ENCODE measurements around the gene PCYT1A. TPM values are rescaled to one million over a fixed set of nuclear protein-coding genes. Genes with fewer than 3 reads are reported as not detected.

The PCYT1A gene
- polyA plus RNA-seq, 4 donors: 43.4 to 92.8 (median 47.9) TPM

Other genes starting within 250 kb of the PCYT1A start
- 100 to 1,000 TPM in 1 of 4 donors, 10 to 100 TPM in 3; 12.7 to 108 (median 50.4) TPM for gene TFRC, start 205.6 kb downstream of the PCYT1A start, polyA plus RNA-seq
- under 1 TPM in 2 of 4 donors, not detected in 2; 0.22 to 0.40 TPM for gene ZDHHC19, start 76.3 kb downstream of the PCYT1A start, polyA plus RNA-seq
- 100 to 1,000 TPM in 2 of 4 donors, 10 to 100 TPM in 2; 25.0 to 143 (median 72.4) TPM for gene SLC51A, start 71.2 kb downstream of the PCYT1A start, polyA plus RNA-seq
- gene DYNLT2B, start 30.5 kb upstream of the PCYT1A start, polyA plus RNA-seq: 10 to 100 TPM in 2 of 4 donors, 1 to 10 TPM in 2; 4.0 to 12.2 (median 8.2) TPM
- under 1 TPM in 1 of 4 donors, not detected in 3; 0.06 TPM for gene TM4SF19, start 50.7 kb upstream of the PCYT1A start, polyA plus RNA-seq
- gene UBXN7, start 144.7 kb upstream of the PCYT1A start, polyA plus RNA-seq: 10 to 100 TPM in 1 of 4 donors, 1 to 10 TPM in 3; 2.4 to 27.8 (median 5.7) TPM
- 10 to 100 TPM in 1 of 4 donors, 1 to 10 TPM in 3; 2.4 to 11.9 (median 6.0) TPM for gene RNF168, start 216.0 kb upstream of the PCYT1A start, polyA plus RNA-seq
- not detected for gene SMCO1, start 227.6 kb upstream of the PCYT1A start, polyA plus RNA-seq